ENCODE data around the gene RMI2.

The RMI2 gene

GRCh38 chr16:11333010-11333409, 12.2 kb upstream of the RMI2 start:
- no peak overlapping the region for H3K27ac ChIP-seq
- ChIA-PET POLR2A (ENCODE audit: low non-redundant PET) (no interaction called here), CTCF (interaction anchor here (0.7 kb wide), 1 partner anchor 510 kb away, joined by 3 read pairs; no protein-coding TSS in a partner anchor)
- TF ChIP-seq, protein P1, sequence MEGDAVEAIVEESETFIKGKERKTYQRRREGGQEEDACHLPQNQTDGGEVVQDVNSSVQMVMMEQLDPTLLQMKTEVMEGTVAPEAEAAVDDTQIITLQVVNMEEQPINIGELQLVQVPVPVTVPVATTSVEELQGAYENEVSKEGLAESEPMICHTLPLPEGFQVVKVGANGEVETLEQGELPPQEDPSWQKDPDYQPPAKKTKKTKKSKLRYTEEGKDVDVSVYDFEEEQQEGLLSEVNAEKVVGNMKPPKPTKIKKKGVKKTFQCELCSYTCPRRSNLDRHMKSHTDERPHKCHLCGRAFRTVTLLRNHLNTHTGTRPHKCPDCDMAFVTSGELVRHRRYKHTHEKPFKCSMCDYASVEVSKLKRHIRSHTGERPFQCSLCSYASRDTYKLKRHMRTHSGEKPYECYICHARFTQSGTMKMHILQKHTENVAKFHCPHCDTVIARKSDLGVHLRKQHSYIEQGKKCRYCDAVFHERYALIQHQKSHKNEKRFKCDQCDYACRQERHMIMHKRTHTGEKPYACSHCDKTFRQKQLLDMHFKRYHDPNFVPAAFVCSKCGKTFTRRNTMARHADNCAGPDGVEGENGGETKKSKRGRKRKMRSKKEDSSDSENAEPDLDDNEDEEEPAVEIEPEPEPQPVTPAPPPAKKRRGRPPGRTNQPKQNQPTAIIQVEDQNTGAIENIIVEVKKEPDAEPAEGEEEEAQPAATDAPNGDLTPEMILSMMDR (conservative IDR thresholded peaks at IDR 0.05; ENCODE audit: low read depth) = no peak
- DNase-seq (ENCODE audit: low spot score) = no peak

- H3K27ac ChIP-seq = no peak overlapping the region
- CTCF ChIA-PET = interaction anchor here (0.5 kb wide), 1 partner anchor 380 kb away, joined by 3 read pairs; no protein-coding TSS in a partner anchor
- peak; percentile 34 for DNase-seq (ENCODE audit: low spot score)
- POLR2A ChIA-PET (ENCODE audit: low non-redundant PET) = no interaction called here
- TF ChIP-seq, protein P1 (conservative IDR thresholded peaks at IDR 0.05; ENCODE audit: low read depth) = no peak
These were observed 11.6 kb upstream of the RMI2 start for GRCh38 chr16:11333702-11334101.

DNA sequence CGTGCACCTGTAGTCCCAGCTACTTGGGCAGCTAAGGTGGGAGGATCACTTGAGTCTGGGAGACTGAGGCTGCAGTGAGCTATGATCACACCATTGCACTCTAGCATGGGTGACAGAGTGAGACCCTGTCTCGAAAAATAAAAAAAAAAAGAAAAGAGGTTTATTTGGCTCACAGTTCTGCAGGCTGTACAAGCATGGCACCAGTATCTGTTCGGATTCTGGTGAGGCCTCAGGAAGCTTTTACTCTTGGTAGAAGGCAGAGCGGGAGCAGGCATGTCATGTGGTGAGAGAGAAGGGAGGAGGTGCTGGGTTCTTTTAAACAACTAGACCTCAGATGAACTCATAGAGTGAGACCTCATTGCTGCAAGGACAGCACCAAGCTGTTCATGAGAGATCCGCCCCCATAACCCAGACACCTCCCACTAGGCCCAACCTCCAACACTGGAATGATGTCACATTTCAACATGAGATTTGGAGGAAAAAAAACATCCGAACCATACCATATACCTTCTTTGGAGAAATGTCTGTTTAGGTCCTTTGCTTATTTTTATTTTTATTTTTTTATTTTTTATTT, 10.3 kb upstream of the RMI2 start:
- TF ChIP-seq, protein P1 (conservative IDR thresholded peaks at IDR 0.05; ENCODE audit: low read depth) = no peak
- ChIA-PET CTCF (interaction anchor here (0.6 kb wide), 2 partner anchors 60 to 386 kb away, joined by 3 read pairs; no protein-coding TSS in a partner anchor), POLR2A (ENCODE audit: low non-redundant PET) (no interaction called here)

DNA sequence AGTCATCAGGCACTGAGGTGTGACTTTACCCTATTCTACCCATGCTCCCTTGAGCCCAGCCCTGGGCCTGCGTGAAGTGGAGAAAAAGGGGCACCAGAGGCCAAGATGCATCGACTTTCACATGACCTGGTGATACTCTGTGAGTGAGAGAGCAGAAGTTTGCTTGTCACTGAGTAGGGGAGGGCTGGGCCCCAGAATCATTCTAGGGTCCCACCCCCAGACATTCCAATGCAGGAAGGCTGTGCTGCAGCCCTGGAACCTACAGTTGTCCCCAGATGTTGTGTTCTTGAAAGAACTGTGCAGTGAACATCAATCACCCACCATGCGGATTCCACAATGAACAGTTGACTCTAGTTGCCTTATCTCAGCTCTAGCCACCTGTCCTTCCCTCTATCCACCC, 6.2 kb upstream of the RMI2 start:
- ChIA-PET CTCF (interaction anchor here (1.0 kb wide), 1 partner anchor 57 kb away, joined by 8 read pairs; no protein-coding TSS in a partner anchor), POLR2A (ENCODE audit: low non-redundant PET) (no interaction called here)
- DNase-seq (ENCODE audit: low spot score) = no peak
- H3K27ac ChIP-seq = no peak overlapping the region
- TF ChIP-seq, protein P1 (conservative IDR thresholded peaks at IDR 0.05; ENCODE audit: low read depth) = no peak

More for the DNA sequence above, 10.3 kb upstream of the RMI2 start:
- H3K27ac ChIP-seq = no peak overlapping the region
- no peak for DNase-seq (ENCODE audit: low spot score)

GRCh38 chr16:11340710-11341109, 4.5 kb upstream of the RMI2 start:
- POLR2A ChIA-PET (ENCODE audit: low non-redundant PET) = no interaction called here
- DNase-seq (ENCODE audit: low spot score) = no peak
- TF ChIP-seq, protein P1 (conservative IDR thresholded peaks at IDR 0.05; ENCODE audit: low read depth) = no peak
- CTCF ChIA-PET = interaction anchor here (0.9 kb wide), 1 partner anchor 86 kb away, joined by 3 read pairs; no protein-coding TSS in a partner anchor
- H3K27ac ChIP-seq = no peak overlapping the region

DNA sequence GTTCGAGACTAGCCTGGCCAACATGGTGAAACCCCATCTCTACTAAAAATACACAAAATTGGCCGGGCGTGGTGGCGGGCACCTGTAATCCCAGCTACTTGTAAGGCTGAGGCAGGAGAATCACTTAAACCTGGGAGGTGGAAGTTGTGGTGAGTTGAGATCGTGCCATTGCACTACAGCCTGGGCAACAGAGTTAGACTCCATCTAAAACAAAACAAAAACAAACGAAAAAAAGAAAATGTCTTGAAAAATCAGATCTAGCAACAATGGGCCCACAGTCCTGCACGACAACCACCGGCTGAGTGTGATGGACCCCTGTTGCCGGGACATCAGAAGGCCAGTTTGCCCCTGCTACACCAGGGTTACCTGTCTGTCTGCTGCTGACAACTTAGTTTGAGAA, 3.9 kb upstream of the RMI2 start:
- TF ChIP-seq, protein P1 (conservative IDR thresholded peaks at IDR 0.05; ENCODE audit: low read depth) = no peak
- ChIA-PET CTCF (interaction anchor here (0.6 to 0.9 kb wide), 2 partner anchors 55 to 87 kb away, joined by 3 read pairs; no protein-coding TSS in a partner anchor), POLR2A (ENCODE audit: low non-redundant PET) (no interaction called here)
- no peak overlapping the region for H3K27ac ChIP-seq
- DNase-seq (ENCODE audit: low spot score) = no peak

All from RWPE1 (cell line).